ENCODE measurements around the gene RASL10A. TPM values are rescaled to one million over a fixed set of nuclear protein-coding genes. Genes with fewer than 3 reads are reported as not detected.
"Not testable (repeated sequence)": the region's sequence is repeated elsewhere in the genome, so short reads cannot be mapped to it uniquely, and the experiment has no call there.

Gene RASL10A
- polyA plus RNA-seq (2013): 1.1 and 1.2 TPM in 2 replicates

DNA sequence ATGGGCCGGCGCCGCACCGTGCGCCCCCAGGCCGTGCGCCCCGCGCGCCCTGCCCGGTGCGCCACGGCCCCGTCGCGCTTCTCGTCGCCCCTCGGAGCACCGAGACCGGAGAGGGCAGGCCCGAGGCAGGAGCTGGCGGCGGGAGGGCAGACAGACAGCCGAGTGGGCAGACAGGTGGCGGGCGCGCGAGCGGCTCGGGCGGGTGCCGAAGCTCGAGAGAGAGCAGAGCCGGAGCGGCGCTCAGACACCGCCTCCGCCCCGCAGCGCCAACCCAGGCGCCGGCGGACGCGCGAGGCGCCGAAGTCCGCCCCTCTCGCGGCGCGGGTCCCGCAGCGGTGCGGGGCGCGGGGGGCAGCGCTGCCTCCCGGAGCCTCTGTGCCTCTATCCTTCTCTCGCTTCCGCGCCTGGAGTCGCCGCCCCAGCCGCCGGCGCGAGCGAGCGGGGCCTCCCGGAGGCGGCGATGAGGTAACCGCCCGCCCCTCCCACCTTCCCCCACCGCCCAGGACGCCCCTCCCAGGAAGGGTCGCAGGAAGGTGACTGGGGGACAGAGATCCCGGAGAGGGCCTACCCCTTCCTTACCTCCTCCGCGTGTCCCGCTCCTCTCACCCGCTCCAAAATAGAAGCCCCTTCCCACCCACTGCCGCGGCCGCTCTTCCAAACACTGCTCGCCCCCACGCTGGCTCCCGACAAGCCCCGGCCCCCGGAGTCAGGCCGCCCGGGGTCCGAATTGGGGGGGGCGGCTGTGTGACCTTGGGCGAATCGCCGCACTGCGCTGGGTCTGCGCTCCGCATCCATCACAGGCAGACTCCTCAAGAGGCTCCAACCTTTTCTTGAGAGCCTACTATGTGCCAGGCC, at the start of gene RASL10A:
Gene RASL10A, minus strand, starts transcription at position 412 of the 855 bp plus-strand sequence. CDS start 451 bp downstream, outside the sequence.
- Histone ChIP-seq H3K4me3 (ENCODE audit: low read depth, low read length) (peak within 1 kb of the TSS; percentile 45), H3K4ac (ENCODE audit: low read depth, low read length) (no peak within 1 kb of the TSS), H4K91ac (ENCODE audit: low read depth, low read length) (no peak within 1 kb of the TSS), H2BK5ac (ENCODE audit: low read depth, low read length, poor library complexity) (no peak within 1 kb of the TSS), H3K4me2 (ENCODE audit: low read length) (peak within 1 kb of the TSS; percentile 72), H3K14ac (ENCODE audit: low read length) (no peak within 1 kb of the TSS), H3K27me3 (ENCODE audit: insufficient read depth, low read length) (peaks cover 31% of the 10 kb centered on the region), H3K9ac (ENCODE audit: low read length) (no peak within 1 kb of the TSS), H2BK12ac (ENCODE audit: low read length) (no peak within 1 kb of the TSS), H3K18ac (ENCODE audit: low read length) (peak within 1 kb of the TSS; percentile 13), H3K9me3 (ENCODE audit: insufficient read depth, low read depth, low read length) (peaks cover 3% of the 10 kb centered on the region), H2BK120ac (ENCODE audit: insufficient read depth, low read length, poor library complexity) (no peak within 1 kb of the TSS), H4K12ac (ENCODE audit: low read depth, low read length) (no peak within 1 kb of the TSS), H2AFZ (ENCODE audit: insufficient read depth, low read length, poor library complexity) (no peak within 1 kb of the TSS), H3K79me2 (ENCODE audit: control insufficient read depth, insufficient read depth, low read length, poor library complexity) (no peaks in the 10 kb centered on the region), H3K23ac (ENCODE audit: low read length) (no peak within 1 kb of the TSS), H3K79me1 (ENCODE audit: low read length) (peaks cover 2% of the 10 kb centered on the region), H3K4me1 (ENCODE audit: control insufficient read depth in 1 of 2, insufficient read depth in 2 of 2, low read length in 2 of 2) (peaks cover 10 to 17% of the 10 kb centered on the region in 2 experiments), H3K36me3 (ENCODE audit: control insufficient read depth in 1 of 2, insufficient read depth in 2 of 2, low read length in 2 of 2) (peaks cover 7 to 9% of the 10 kb centered on the region in 2 experiments), H4K8ac (ENCODE audit: low read depth, low read length) (no peak within 1 kb of the TSS), H3K27ac (ENCODE audit: low read depth, low read length) (no peak within 1 kb of the TSS), H2AK5ac (ENCODE audit: low read length) (no peak within 1 kb of the TSS)
- no CpG with 5 or more reads among the region's 103 CpGs for WGBS (ENCODE audit: extremely low coverage, insufficient coverage, insufficient read length)
- DNase-seq: peak in 1 of 2 donors; percentile 16

- H4K91ac ChIP-seq (ENCODE audit: low read depth, low read length): no peak overlapping the region
- no peak overlapping the region for H2BK5ac ChIP-seq (ENCODE audit: low read depth, low read length, poor library complexity)
- H3K9me3 ChIP-seq (ENCODE audit: insufficient read depth, low read depth, low read length): peaks cover 2% of the 10 kb centered on the region
- no peak overlapping the region for H2BK12ac ChIP-seq (ENCODE audit: low read length)
- H3K4me3 ChIP-seq (ENCODE audit: low read depth, low read length): no peak overlapping the region
- H3K4me1 ChIP-seq (ENCODE audit: control insufficient read depth in 1 of 2, insufficient read depth in 2 of 2, low read length in 2 of 2): no peaks in the 10 kb centered on the region
- H3K4me2 ChIP-seq (ENCODE audit: low read length): no peak overlapping the region
- H2BK120ac ChIP-seq (ENCODE audit: insufficient read depth, low read length, poor library complexity): no peak overlapping the region
- no CpG with 5 or more reads among the region's 9 CpGs for WGBS (ENCODE audit: extremely low coverage, insufficient coverage, insufficient read length)
- peaks cover 26 to 30% of the 10 kb centered on the region in 2 experiments for H3K36me3 ChIP-seq (ENCODE audit: control insufficient read depth in 1 of 2, insufficient read depth in 2 of 2, low read length in 2 of 2)
- no peak overlapping the region for H2AFZ ChIP-seq (ENCODE audit: insufficient read depth, low read length, poor library complexity)
- no peak overlapping the region for H4K8ac ChIP-seq (ENCODE audit: low read depth, low read length)
- no peak overlapping the region for H3K4ac ChIP-seq (ENCODE audit: low read depth, low read length)
- H4K12ac ChIP-seq (ENCODE audit: low read depth, low read length): no peak overlapping the region
- DNase-seq: peak; percentile 47 to 68
- no peak overlapping the region for H3K9ac ChIP-seq (ENCODE audit: low read length)
- H3K14ac ChIP-seq (ENCODE audit: low read length): no peak overlapping the region
- no peaks in the 10 kb centered on the region for H3K79me1 ChIP-seq (ENCODE audit: low read length)
- no peaks in the 10 kb centered on the region for H3K27me3 ChIP-seq (ENCODE audit: insufficient read depth, low read length)
- no peak overlapping the region for H3K18ac ChIP-seq (ENCODE audit: low read length)
- no peak overlapping the region for H2AK5ac ChIP-seq (ENCODE audit: low read length)
- H3K27ac ChIP-seq (ENCODE audit: low read depth, low read length): no peak overlapping the region
- no peaks in the 10 kb centered on the region for H3K79me2 ChIP-seq (ENCODE audit: control insufficient read depth, insufficient read depth, low read length, poor library complexity)
- no peak overlapping the region for H3K23ac ChIP-seq (ENCODE audit: low read length)
These were observed 44.0 kb upstream of the RASL10A start for GRCh38 chr22:29359469-29359868.

GRCh38 chr22:29357193-29357890, 41.8 kb upstream of the RASL10A start:
- H3K4me2 ChIP-seq (ENCODE audit: low read length); H3K27me3 ChIP-seq (ENCODE audit: insufficient read depth, low read length); H3K79me2 ChIP-seq (ENCODE audit: control insufficient read depth, insufficient read depth, low read length, poor library complexity); H3K9me3 ChIP-seq (ENCODE audit: insufficient read depth, low read depth, low read length); H2BK120ac ChIP-seq (ENCODE audit: insufficient read depth, low read length, poor library complexity); H3K14ac ChIP-seq (ENCODE audit: low read length); H3K79me1 ChIP-seq (ENCODE audit: low read length); H2BK12ac ChIP-seq (ENCODE audit: low read length); H3K23ac ChIP-seq (ENCODE audit: low read length); H4K8ac ChIP-seq (ENCODE audit: low read depth, low read length); H3K18ac ChIP-seq (ENCODE audit: low read length); H3K4ac ChIP-seq (ENCODE audit: low read depth, low read length); H3K9ac ChIP-seq (ENCODE audit: low read length); H4K12ac ChIP-seq (ENCODE audit: low read depth, low read length); H2AFZ ChIP-seq (ENCODE audit: insufficient read depth, low read length, poor library complexity); H2AK5ac ChIP-seq (ENCODE audit: low read length); H3K4me3 ChIP-seq (ENCODE audit: low read depth, low read length); H4K91ac ChIP-seq (ENCODE audit: low read depth, low read length); H3K27ac ChIP-seq (ENCODE audit: low read depth, low read length); H3K4me1 ChIP-seq (ENCODE audit: control insufficient read depth in 1 of 2, insufficient read depth in 2 of 2, low read length in 2 of 2); H2BK5ac ChIP-seq (ENCODE audit: low read depth, low read length, poor library complexity): not testable (repeated sequence)
- WGBS (ENCODE audit: extremely low coverage, insufficient coverage, insufficient read length): no CpG with 5 or more reads among the region's 12 CpGs
- peaks cover 38 to 50% of the 10 kb centered on the region in 2 experiments for H3K36me3 ChIP-seq (ENCODE audit: control insufficient read depth in 1 of 2, insufficient read depth in 2 of 2, low read length in 2 of 2)
- peak; percentile 88 to 91 for DNase-seq

GRCh38 chr22:29353860-29354259, 38.4 kb upstream of the RASL10A start:
- H3K4ac ChIP-seq (ENCODE audit: low read depth, low read length): no peak overlapping the region
- H3K23ac ChIP-seq (ENCODE audit: low read length): no peak overlapping the region
- H3K4me3 ChIP-seq (ENCODE audit: low read depth, low read length): no peak overlapping the region
- no peak overlapping the region for H2BK120ac ChIP-seq (ENCODE audit: insufficient read depth, low read length, poor library complexity)
- H4K12ac ChIP-seq (ENCODE audit: low read depth, low read length): no peak overlapping the region
- no peaks in the 10 kb centered on the region for H3K27me3 ChIP-seq (ENCODE audit: insufficient read depth, low read length)
- peaks cover 5% of the 10 kb centered on the region for H3K9me3 ChIP-seq (ENCODE audit: insufficient read depth, low read depth, low read length)
- no peak overlapping the region for H2BK12ac ChIP-seq (ENCODE audit: low read length)
- no peaks in the 10 kb centered on the region for H3K79me2 ChIP-seq (ENCODE audit: control insufficient read depth, insufficient read depth, low read length, poor library complexity)
- DNase-seq: no peak
- no peaks in the 10 kb centered on the region for H3K79me1 ChIP-seq (ENCODE audit: low read length)
- no peak overlapping the region for H3K18ac ChIP-seq (ENCODE audit: low read length)
- H2AFZ ChIP-seq (ENCODE audit: insufficient read depth, low read length, poor library complexity): no peak overlapping the region
- no peak overlapping the region for H3K4me2 ChIP-seq (ENCODE audit: low read length)
- H4K91ac ChIP-seq (ENCODE audit: low read depth, low read length): no peak overlapping the region
- H4K8ac ChIP-seq (ENCODE audit: low read depth, low read length): no peak overlapping the region
- peaks cover 66 to 76% of the 10 kb centered on the region in 2 experiments for H3K36me3 ChIP-seq (ENCODE audit: control insufficient read depth in 1 of 2, insufficient read depth in 2 of 2, low read length in 2 of 2)
- no peak overlapping the region for H3K27ac ChIP-seq (ENCODE audit: low read depth, low read length)
- H3K14ac ChIP-seq (ENCODE audit: low read length): no peak overlapping the region
- H2AK5ac ChIP-seq (ENCODE audit: low read length): no peak overlapping the region
- peaks cover 3% of the 10 kb centered on the region in 2 experiments for H3K4me1 ChIP-seq (ENCODE audit: control insufficient read depth in 1 of 2, insufficient read depth in 2 of 2, low read length in 2 of 2)
- no peak overlapping the region for H3K9ac ChIP-seq (ENCODE audit: low read length)
- H2BK5ac ChIP-seq (ENCODE audit: low read depth, low read length, poor library complexity): no peak overlapping the region
- WGBS (ENCODE audit: extremely low coverage, insufficient coverage, insufficient read length): no CpG with 5 or more reads among the region's 8 CpGs
